ENCODE measurements around the gene SLC8A1.

GRCh38 chr2:40432921-40433483, 18.9 kb downstream of the SLC8A1 start:
- TF ChIP-seq CTCF (IDR thresholded peaks at IDR 0.05) (no peak), POLR2A (IDR thresholded peaks at IDR 0.05) (no peak)

Measured in adrenal gland (tissue), 5 donors.